ENCODE data around the gene BHLHE23.
"Not testable (repeated sequence)": the region's sequence is repeated elsewhere in the genome, so short reads cannot be mapped to it uniquely, and the experiment has no call there.

The BHLHE23 gene

GRCh38 chr20:63043348-63044203, 36.8 kb upstream of the BHLHE23 start:
- DNase-seq (ENCODE audit: low spot score): no peak

GRCh38 chr20:63042448-63043071, 35.8 kb upstream of the BHLHE23 start:
- no peak for DNase-seq (ENCODE audit: low spot score)

- DNase-seq (ENCODE audit: low spot score): no peak
Observed at GRCh38 chr20:63041776-63042175, 35.0 kb upstream of the BHLHE23 start.

DNA sequence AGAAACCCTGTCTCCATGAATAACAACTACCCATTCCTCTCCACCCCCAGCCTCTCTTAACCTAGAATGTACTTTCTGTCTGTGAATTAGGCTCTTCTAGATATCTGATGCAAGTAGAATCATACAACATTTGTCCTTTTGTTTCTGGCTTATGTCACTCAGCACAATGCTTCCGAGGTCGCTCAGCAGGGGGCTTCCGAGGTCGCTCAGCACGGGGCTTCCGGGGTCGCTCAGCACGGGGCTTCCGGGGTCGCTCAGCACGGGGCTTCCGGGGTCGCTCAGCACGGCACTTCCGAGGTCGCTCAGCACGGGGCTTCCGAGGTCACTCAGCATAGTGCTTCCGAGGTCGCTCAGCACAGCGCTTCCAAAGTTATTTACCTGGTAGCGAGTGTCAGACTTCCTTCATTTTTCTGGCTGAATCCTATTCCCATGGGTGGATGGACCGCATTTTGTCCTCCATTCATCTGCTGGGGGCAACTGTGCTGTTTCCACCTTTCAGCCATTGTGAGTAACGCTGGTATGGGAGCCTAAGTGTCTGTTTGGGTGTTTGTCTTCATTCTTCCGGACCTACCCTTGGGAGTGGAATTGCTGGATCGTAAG, 31.0 kb upstream of the BHLHE23 start:
- no peak for DNase-seq (ENCODE audit: low spot score)

- no peak for DNase-seq (ENCODE audit: low spot score)
Observed at GRCh38 chr20:63036291-63036690, 29.5 kb upstream of the BHLHE23 start.

- no peak for DNase-seq (ENCODE audit: low spot score)
Observed at GRCh38 chr20:63035603-63036185, 28.9 kb upstream of the BHLHE23 start.

GRCh38 chr20:63034710-63035602, 28.2 kb upstream of the BHLHE23 start:
- DNase-seq (ENCODE audit: low spot score): not testable (repeated sequence)

GRCh38 chr20:63033794-63034709, 27.3 kb upstream of the BHLHE23 start:
- no peak for DNase-seq (ENCODE audit: low spot score)

DNA sequence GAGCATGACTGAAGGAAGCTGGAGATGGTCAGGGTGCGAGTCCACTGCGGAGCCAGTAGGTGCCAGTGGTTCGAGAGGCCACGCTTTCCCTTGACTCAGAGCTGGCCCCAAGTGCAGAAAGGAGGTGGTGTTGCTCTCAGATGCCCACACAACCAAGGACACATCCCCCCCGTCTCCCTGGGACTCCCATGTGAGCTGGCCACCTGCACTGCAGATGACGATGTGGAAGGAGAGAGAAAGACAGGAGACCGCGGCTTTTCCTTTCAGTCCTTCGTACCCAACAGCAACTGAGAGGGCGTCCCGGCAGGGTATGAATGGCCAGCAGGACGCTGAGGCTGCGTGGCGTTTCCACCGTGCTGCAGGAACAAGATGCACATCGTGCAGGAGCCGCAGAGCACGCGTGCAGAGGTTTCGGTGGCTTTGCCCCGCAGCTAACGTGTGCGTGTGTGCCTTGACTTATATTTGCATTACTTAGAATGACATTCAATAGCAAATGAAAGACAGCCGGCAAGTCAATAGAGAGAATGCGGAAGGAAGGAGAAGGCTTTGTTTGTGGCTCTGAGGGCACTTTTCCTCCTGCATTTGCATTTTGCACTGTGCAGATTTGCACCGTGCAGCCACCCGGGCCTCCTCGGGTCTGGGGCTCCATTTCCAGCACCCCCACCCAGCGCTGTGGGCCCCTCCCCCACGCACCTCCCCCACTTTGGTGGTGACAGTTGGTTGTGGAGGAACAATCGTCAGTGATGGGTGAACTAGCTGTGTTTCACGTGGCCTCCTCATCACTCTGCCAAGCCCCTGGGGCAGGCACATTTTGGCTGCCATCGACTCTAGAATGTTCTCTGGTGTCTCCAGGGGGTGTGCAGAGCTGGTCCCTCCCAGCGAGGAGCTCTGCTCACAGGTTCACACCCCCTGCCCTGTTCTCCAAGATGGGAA, 26.4 kb upstream of the BHLHE23 start:
- DNase-seq (ENCODE audit: low spot score): no peak

DNA sequence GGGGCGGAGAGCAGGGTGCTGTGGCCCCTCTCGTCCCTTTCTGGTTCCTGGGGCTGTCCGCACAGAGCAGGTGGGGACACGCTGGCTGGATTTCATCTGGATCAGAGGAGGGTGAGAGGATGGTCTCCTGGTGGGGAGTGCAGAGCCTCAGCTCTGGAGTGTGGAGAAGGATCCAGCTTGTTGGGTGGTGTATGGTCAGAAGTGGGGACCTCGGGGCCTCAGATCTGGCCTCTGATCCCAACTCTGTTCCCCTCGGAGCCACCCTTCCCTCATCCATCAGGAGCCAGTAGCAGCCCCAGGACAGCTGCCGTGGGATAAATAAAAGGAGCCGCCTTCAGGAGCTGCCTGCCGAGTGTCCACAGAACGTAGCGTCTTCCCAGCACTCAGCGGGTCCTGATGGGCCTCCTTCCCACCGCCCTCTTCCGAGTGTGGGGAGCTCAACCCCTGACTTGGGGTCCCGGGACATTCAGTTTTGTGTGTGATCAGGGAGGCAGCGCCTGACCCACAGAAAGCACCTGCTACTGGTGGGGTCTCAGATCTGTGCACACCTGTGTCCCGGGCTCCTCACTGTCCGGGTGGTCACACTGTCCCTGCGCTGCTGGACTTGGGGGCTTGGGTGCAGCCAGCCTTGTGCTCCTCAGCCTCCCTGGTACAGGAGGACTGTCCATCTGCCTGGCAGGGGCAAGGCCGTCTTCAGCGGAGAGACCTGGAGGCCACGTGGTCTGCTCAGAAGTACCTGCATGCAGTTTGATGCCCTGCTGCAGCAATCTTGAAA, 25.4 kb upstream of the BHLHE23 start:
- no peak for DNase-seq (ENCODE audit: low spot score)

DNA sequence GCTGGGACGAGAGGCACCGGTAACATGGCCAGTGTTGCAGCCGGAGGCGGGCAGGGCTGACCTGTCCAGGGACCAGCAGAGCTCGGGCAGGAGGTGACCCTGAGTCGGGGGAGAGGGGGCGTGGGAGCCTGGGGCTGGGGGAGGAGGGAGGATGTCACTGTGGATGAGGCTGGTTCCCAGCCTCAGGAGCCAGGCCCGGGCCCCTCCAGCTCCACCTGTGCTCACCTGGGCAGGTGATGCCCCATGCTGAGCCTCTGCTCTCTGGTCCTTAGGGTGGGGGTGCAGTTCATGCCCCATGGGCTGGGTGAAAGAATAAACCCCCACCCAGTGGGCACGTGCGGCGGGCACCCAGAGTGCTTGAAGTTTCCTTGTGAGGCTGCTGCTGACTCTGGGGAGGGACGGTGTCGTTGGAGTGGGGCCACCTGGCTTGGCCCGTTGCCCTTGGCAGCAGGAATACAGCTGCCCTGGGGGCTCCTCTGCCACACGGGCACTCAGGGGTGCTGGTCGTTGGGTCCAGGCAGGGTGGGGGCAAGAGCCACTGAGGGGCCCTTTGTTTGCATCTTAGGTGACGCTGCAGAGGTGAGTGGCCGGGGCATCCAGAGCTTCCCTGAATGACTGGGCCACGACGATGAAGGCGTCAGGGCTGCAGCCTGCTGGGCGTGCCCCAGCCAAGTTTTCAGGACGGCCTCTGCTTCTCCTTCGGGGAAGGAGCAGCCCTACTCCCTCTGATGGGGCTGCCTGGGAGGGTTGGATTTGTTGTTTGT, 24.7 kb upstream of the BHLHE23 start:
- no peak for DNase-seq (ENCODE audit: low spot score)

DNA sequence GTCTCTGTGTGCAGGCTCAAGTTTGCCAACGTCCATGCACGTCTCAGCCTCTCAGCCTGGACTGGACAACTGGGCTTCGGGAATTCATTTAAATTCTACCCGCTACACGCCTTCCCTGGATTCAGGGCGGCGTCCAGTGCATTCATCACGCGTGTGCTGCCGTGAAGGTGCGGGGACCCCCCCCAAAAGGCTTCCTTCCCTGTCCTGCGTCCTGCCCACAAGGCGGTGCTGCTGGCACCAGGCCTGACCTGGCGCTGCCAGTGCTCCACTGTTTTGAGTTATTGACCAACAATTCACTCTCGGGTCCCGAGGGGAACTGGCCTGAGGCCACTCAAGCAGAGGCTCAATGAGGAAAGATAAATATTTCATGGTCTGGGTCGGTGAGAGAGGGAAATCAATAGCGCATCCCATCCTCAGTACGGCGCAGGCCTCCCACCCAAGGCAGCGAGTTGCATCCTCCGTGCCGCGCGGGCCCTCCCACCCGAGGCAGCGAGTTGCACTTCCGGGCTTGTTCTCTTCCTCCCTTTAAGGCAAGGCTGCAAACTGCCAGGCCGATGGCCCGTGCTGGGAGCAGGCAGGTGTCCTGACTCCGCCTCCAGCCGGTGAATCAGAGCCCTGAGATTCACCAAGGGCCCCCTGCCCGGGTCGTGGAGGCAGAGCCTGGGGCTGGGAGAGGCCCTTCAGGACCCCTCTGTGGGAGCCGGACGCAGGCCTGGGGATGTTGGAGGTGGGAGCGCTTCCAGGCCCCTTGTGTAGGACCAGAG, 22.8 kb upstream of the BHLHE23 start:
- DNase-seq (ENCODE audit: low spot score): no peak

- DNase-seq (ENCODE audit: low spot score): no peak
Observed at GRCh38 chr20:63028461-63028921, 21.7 kb upstream of the BHLHE23 start.

DNA sequence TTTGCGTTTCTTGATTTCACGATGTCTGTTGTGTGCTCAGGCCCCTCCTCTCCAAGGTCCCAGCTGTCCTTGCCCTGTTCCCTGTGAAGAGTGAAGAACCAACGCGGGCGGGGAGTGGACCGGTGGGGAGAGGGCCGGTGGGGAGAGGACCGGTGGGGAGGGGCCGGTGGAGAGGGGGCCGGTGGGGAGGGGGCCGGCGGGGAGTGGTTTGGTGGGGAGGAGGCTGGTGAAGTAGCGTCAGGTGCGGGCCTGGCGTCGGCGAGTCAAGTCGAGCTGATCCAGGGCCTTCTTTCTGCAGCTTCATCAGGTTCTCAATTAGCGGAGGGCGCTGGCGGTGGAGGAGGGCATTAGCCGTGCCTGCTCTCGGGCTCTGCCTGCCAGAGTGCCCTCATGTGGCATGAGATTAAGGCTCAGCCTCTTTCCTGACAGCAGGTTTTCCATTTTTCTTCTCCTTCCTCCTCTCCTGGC, 21.2 kb upstream of the BHLHE23 start:
- no peak for DNase-seq (ENCODE audit: low spot score)

GRCh38 chr20:63027221-63027921, 20.6 kb upstream of the BHLHE23 start:
- DNase-seq (ENCODE audit: low spot score): no peak

DNA sequence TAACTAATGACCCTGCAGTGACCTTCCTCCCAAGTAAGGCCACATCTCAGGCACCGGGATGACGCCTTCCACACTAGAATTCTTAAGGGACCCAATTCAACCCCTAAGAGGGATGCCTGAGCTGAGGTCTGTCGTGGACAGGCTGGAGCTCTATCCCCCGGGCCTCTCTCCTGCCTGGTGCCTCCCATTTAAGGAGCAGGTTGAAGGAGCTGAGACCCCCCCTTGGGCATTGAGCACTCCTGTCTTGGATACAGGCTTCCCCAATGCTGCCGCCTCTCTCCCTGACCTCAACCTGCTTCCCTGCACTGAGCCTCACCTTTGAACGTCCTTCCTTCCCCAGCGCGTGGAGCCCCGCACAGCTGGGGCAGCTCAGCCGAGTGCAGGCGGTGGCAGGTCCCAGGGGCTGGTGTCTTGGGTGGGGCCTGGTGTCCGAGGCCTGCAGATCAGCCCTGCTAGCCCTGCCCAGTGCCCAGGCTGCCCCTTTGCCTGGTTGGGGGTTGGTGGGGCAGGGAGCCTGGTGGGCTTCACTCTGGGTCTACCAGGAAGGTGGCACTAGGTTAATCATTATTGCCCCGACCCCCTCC, 19.9 kb upstream of the BHLHE23 start:
- DNase-seq (ENCODE audit: low spot score): no peak
